ENCODE results near the gene ERFE. TPM values are rescaled to one million over a fixed set of nuclear protein-coding genes. Genes with fewer than 3 reads are reported as not detected.
A peak's percentile ranks its signal among the peaks of the same experiment; 100 is the strongest.

Gene ERFE
- total RNA-seq, 1 donor from 2014 or later = 3.8 TPM

DNA sequence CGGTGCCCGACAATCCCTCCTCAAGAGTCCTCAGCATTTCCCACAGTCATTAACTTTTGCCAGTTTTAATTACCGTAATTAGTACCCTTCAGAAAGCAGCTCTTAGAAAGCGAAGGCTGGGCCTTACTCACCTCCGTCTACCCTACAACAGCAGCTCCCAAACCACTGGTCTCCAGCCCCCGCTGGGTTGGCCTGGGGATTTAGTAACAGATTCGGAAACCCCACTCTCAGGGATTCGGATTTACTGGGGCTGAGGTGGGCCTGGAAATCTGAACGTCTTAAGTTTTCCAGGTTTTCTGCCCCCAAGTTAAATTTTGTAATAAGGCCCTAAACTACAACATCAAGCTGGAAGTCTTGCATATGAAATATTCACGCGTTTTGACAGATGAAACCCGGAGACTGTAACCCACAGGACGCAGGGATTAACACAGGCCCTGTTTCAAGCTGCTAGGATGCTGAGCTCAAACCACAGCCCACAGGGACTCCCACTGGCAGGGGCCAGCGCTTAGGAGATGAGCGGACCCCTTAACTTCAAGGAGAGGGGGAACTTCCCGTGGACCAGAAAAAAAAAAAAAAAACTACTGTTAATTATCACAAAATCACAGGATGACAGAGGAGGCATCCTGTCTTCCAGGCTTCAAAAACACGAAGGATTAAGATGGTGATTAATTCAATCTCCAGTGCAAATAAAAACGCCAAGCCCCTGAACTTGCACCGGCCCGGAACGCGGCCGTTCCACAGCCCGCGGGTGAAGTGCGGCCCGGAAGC, 43.7 kb downstream of the ERFE start:
- peak overlapping the region; percentile 87 for H3K27ac Mint-ChIP-seq
- TF ChIP-seq CTCF (conservative IDR thresholded peaks at IDR 0.05) = no peak
- no peak for DNase-seq (ENCODE audit: extremely low spot score, unreplicated experiment)
- peaks cover 17% of the 10 kb centered on the region for H3K36me3 Mint-ChIP-seq
- no peaks in the 10 kb centered on the region for H3K27me3 Mint-ChIP-seq
- peaks cover 40% of the 10 kb centered on the region for H3K4me1 Mint-ChIP-seq (ENCODE audit: unreplicated experiment)
- peak overlapping the region; percentile 93 for H3K4me3 Mint-ChIP-seq
- no peaks in the 10 kb centered on the region for H3K9me3 Mint-ChIP-seq

- H3K27ac Mint-ChIP-seq = peak within 1 kb of the TSS; percentile 87
- H3K4me1 Mint-ChIP-seq (ENCODE audit: unreplicated experiment) = peaks cover 37% of the 10 kb centered on the region
- H3K36me3 Mint-ChIP-seq = peaks cover 13% of the 10 kb centered on the region
- no peak for TF ChIP-seq CTCF (conservative IDR thresholded peaks at IDR 0.05)
- DNase-seq (ENCODE audit: extremely low spot score, unreplicated experiment) = peak; percentile 89
- H3K9me3 Mint-ChIP-seq = no peaks in the 10 kb centered on the region
- no peaks in the 10 kb centered on the region for H3K27me3 Mint-ChIP-seq
- peak within 1 kb of the TSS; percentile 93 for H3K4me3 Mint-ChIP-seq
Observed at GRCh38 chr2:238203094-238203972, 44.6 kb downstream of the ERFE start, which contains the start of gene ILKAP. Gene ILKAP (minus strand): TSS chr2:238203695. CDS start chr2:238203553, 142 bp downstream.

- H3K9me3 Mint-ChIP-seq = no peaks in the 10 kb centered on the region
- H3K36me3 Mint-ChIP-seq = peaks cover 9% of the 10 kb centered on the region
- peak overlapping the region; percentile 75 for H3K27ac Mint-ChIP-seq
- H3K4me3 Mint-ChIP-seq = peak overlapping the region; percentile 88
- TF ChIP-seq CTCF (conservative IDR thresholded peaks at IDR 0.05) = no peak
- DNase-seq (ENCODE audit: extremely low spot score, unreplicated experiment) = no peak
- H3K27me3 Mint-ChIP-seq = no peaks in the 10 kb centered on the region
- peaks cover 32% of the 10 kb centered on the region for H3K4me1 Mint-ChIP-seq (ENCODE audit: unreplicated experiment)
Observed at GRCh38 chr2:238203973-238204683, 45.4 kb downstream of the ERFE start.

DNA sequence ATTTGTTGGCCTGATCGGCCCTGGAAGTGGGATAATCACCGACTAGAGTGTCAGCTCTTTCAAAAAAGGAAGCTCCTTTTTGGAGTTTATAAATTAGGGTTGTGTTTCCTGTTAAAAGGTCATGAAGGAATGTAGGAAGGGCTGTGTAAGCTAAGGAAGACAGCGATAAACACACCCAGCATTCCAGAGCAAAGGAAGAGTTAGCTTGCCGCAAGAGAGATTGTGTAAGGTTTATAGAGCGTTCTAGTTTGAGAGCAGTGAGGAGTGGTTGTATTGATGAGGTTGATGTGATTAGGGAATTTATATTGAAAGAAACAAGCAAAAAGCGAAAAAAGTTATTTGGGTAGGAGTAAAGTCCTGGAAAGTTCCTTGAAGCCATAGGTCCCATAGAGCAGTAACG, 48.2 kb downstream of the ERFE start:
- DNase-seq (ENCODE audit: extremely low spot score, unreplicated experiment) = no peak
- H3K27me3 Mint-ChIP-seq = peaks cover 3% of the 10 kb centered on the region
- no peaks in the 10 kb centered on the region for H3K9me3 Mint-ChIP-seq
- H3K27ac Mint-ChIP-seq = no peak overlapping the region
- TF ChIP-seq CTCF (conservative IDR thresholded peaks at IDR 0.05) = no peak
- peaks cover 9% of the 10 kb centered on the region for H3K4me1 Mint-ChIP-seq (ENCODE audit: unreplicated experiment)
- no peak overlapping the region for H3K4me3 Mint-ChIP-seq
- peaks cover 4% of the 10 kb centered on the region for H3K36me3 Mint-ChIP-seq

DNA sequence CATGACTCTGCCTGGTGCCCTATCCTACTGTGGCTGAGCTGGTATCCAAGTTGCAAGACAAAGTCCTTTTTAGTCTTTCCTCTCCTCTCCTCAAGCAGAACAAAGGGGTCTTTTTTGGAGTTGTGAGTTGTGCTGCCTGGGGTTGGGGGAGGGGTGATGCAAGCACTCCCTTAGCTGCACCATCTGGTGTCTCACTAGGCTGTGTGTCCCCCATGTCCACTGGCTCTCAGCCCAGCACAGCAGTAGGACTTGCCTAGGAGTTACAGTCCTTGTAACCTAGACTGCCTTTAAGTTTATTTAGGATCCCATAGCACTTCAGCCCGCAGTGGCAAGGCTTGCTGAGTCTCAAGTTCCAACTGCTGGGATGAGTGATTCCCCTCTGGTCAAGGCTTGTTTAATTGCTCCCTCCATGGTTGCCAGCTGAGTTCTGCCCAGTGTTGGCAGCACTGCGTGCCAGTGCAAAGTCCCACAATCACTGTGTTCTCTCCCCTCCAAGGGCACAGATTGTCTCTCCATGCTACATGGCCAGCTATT, 57.9 kb downstream of the ERFE start:
- no peaks in the 10 kb centered on the region for H3K36me3 Mint-ChIP-seq
- peak overlapping the region; percentile 26 for H3K27ac Mint-ChIP-seq
- H3K27me3 Mint-ChIP-seq = peaks cover 6% of the 10 kb centered on the region
- H3K9me3 Mint-ChIP-seq = no peaks in the 10 kb centered on the region
- no peak for TF ChIP-seq CTCF (conservative IDR thresholded peaks at IDR 0.05)
- H3K4me3 Mint-ChIP-seq = no peak overlapping the region
- H3K4me1 Mint-ChIP-seq (ENCODE audit: unreplicated experiment) = no peaks in the 10 kb centered on the region
- DNase-seq (ENCODE audit: extremely low spot score, unreplicated experiment) = no peak

Data from type B pancreatic cell (in vitro differentiated cells).